GM19324 (cell line): ENCODE results near the gene RNF213.
"Not testable (repeated sequence)": the region's sequence is repeated elsewhere in the genome, so short reads cannot be mapped to it uniquely, and the experiment has no call there.

ENCODE experiments used
- ATAC-seq: cut with Tn5 transposase; IDR thresholded peaks from one replicate; pipeline ENCODE4 v1.9.1; 2021; ENCODE audit warnings: mild to moderate bottlenecking, moderate library complexity; ENCODE audit not compliant: unreplicated experiment, low FRiP score

RNF213 gene

DNA sequence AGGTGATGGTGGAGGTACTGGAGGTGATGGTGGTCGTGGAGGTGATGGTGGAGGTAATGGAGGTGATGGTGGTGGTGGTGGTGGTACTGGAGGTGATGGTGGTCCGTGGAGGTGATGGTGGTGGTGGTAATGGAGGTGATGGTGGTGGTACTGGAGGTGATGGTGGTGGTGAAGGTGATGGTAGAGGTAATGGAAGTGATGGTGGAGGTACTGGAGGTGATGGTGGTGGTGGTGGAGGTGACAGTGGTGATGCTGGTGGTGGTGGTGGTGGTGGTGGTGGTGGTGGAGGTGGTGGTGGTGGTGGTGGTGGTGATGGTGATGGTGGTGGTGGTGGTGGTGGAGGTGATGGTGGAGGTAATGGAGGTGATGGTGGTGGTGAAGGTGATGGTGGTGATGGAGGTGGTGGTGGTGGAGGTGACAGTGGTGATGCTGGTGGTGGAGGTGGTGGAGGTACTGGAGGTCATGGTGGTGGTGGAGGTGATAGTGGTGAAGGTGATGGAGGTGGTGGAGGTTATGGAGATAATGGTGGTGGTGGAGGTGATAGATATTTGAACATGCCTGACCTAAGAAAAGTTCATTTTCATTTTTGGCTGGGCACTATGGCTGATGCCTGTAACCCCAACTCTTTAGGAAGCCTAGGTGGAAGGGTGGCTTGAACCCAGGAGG, 55.0 kb downstream of the RNF213 start:
- ATAC-seq = no peak

GRCh38 chr17:80316431-80316830, 55.8 kb downstream of the RNF213 start:
- no peak for ATAC-seq

GRCh38 chr17:80316927-80317705, 56.5 kb downstream of the RNF213 start:
- ATAC-seq = no peak

DNA sequence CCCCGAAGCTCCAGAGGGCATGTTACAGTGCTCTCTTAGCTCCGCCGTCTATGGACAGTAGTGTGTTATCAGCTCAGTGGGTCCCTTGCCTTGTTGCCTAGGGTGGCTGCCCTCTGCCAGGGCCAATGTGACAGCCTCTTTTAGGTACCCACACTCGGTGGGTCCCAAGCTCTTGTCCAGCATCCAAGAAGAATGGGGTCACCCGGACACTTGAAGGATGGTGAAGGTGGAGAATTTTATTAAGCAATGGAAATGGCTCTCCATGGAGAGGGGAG, 57.0 kb downstream of the RNF213 start:
- ATAC-seq = no peak

DNA sequence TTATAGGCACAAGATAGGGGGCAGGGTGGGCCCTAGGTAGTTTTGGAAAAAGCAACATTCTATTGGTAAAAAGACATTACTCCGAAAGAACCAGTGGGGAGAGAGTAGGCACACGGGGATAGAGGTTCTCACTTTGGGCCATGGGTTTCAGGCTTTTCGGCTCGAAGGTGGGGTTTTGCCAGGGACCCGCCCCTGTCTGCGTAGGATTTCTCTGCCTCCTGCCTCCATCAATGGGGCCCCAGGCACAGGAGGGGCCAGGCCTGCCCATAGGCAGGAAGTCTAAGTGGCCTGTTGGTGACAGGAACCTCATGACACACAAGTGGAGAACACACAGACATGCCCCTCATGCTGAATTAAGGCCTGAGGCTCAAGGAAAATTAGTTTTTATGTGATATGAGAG, 57.5 kb downstream of the RNF213 start:
- ATAC-seq = no peak

GRCh38 chr17:80319262-80319998, 58.8 kb downstream of the RNF213 start:
- no peak for ATAC-seq

DNA sequence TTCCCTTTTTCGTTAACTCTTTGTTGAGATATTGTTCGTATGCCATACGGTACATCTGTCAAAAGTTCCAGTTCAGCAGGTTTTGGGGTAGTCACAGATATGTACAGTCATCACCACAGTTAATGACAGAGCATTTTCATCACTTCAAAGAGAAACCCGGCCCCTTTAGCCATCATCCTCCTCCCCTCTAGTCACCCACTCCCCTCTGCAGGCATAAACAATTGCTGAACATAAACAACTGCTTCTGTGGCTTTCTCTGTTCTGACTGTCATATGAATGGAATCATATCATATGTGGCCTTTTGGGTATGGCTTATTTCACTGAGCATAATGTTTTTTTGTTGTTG, 59.3 kb downstream of the RNF213 start:
- ATAC-seq = no peak

DNA sequence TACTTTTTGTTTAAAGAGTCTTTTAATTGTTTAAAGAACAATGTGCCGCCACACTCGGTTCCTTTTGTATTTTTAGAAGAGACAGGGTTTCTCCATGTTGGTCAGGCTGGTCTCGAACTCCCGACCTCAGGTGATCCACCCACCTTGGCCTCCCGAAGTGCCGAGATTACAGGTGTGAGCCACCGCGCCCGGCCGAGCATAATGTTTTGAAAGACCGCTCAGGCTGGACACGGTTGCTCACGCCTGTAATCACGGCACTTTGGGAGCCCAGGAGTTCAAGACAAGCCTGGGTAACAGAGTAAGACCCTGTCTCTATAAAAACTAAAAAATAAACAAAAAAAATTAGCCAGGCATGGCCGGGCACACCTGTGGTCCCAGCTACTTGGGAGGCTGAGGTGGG, 59.8 kb downstream of the RNF213 start:
- no peak for ATAC-seq

DNA sequence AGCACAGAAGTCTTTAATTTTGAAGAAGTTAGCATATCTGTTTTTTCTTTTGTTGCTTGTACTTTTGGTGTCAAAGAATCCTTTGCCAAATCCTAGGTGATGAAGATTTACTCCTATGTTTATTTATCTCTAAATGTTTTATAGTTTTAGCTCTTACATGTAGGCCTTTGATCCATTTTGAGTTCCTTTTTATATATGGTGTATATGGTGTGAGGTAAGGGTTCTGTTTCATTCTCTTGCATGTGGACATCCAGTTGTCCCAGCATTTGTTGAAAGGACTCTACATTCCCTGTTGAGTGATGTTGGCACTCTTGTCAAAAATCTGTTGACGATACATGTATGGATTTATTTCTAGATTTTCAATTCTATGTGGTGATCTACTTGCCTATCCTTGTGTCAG, 62.2 kb downstream of the RNF213 start:
- ATAC-seq = no peak

- no peak for ATAC-seq
Measured at GRCh38 chr17:80323982-80324381, 63.3 kb downstream of the RNF213 start.

DNA sequence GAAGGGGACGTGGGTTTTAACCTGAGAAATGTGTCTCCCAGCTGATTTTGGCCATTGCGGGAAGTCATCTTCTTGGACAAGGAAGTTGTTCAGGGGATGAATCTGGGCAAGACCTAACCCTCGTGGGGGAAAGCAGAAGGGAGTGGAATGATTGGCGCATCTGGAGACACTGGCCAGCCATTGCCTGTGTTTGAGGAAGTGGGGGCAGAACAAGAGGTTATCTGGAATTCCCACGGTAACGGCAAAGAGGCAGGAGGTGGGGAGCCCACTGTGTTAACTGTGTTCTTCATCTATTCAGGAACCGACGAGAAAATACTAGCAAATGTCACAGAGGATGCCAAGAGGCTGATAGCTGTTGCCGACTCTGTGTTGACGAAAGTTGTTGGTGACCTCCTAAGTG, 66.9 kb downstream of the RNF213 start:
- no peak for ATAC-seq

GRCh38 chr17:80328634-80329380, 68.2 kb downstream of the RNF213 start:
- no peak for ATAC-seq

- not testable (repeated sequence) for ATAC-seq
Measured at GRCh38 chr17:80329421-80329820, 68.8 kb downstream of the RNF213 start.

DNA sequence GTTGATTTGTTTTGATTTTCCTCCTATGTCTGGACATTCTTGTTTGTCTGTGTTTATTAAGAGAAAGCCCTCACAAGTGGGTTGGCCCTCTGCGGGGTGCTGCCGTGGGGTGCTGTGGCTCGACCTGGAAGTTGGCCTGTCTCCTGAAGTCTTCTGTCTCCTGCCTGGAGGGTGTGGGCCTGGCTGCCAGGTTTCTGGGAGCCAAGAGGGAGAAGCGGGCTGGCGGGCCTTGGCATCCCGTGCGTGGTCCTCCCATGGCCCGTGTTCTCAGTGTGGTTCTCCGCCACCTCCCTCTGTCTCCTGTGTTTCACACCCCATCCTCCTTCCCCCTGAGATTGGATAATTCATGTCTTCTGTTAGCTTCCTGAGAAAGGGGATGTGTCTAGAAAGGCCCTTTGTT, 69.6 kb downstream of the RNF213 start:
- no peak for ATAC-seq

GRCh38 chr17:80330938-80331337, 70.3 kb downstream of the RNF213 start:
- ATAC-seq = not testable (repeated sequence)

DNA sequence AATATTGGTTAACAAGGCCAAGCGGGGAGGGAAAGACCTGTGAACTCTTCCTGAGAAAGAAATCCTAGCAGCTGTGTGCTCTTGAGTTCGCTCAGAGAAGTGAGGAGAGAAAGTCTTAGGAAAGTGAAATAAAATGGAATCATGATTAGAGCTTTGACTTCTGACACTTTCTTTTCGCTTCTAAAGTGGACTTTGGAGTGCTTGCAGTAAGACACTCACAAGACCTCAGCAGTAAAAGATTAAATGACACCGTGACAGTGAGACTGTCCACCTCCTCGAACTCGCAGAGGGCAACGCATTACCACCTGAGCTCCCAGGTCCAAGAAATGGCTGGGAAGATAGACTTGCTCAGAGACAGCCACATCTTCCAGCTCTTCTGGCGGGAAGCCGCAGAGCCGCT, 71.2 kb downstream of the RNF213 start:
- no peak for ATAC-seq

- ATAC-seq = no peak
Measured at GRCh38 chr17:80337195-80337895, 76.7 kb downstream of the RNF213 start.

- no peak for ATAC-seq
Measured at GRCh38 chr17:80339118-80339517, 78.5 kb downstream of the RNF213 start.

- no peak for ATAC-seq
Measured at GRCh38 chr17:80339731-80340456, 79.2 kb downstream of the RNF213 start.

- no peak for ATAC-seq
Measured at GRCh38 chr17:80345321-80345720, 84.7 kb downstream of the RNF213 start.
